ENCODE data around the gene PTPRCAP.

DNA sequence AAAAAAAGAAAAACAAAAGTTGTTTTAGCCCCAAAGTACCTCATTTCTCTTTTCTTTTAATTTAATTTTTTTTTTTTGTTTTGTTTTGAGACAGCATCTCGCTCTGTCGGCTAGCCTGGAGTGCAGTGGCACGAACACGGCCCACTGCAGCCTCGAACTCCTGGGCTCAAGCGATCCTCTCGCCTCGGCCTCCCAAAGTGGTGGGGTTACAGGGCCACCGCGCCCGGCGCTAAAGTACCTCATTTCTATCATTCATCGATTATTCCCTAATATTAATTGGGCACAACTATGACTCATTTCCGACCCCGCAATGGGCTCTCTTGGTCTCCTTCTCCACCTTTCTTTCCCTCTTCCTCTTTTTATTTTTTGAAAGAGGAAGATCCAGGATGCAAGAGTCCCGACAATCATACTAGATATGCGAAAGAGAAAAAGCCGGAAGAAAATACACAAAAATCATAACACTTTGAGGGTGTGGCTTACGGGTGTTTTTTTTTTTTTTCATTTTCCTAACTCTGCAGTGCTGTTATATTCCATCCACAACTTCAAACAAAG, 44.9 kb upstream of the PTPRCAP start:
- TF ChIP-seq, protein P1, sequence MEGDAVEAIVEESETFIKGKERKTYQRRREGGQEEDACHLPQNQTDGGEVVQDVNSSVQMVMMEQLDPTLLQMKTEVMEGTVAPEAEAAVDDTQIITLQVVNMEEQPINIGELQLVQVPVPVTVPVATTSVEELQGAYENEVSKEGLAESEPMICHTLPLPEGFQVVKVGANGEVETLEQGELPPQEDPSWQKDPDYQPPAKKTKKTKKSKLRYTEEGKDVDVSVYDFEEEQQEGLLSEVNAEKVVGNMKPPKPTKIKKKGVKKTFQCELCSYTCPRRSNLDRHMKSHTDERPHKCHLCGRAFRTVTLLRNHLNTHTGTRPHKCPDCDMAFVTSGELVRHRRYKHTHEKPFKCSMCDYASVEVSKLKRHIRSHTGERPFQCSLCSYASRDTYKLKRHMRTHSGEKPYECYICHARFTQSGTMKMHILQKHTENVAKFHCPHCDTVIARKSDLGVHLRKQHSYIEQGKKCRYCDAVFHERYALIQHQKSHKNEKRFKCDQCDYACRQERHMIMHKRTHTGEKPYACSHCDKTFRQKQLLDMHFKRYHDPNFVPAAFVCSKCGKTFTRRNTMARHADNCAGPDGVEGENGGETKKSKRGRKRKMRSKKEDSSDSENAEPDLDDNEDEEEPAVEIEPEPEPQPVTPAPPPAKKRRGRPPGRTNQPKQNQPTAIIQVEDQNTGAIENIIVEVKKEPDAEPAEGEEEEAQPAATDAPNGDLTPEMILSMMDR (IDR thresholded peaks at IDR 0.05; ENCODE audit: poor library complexity, severe bottlenecking) = no peak
- TF ChIP-seq POLR2AphosphoS5 (IDR thresholded peaks at IDR 0.05) = no peak
- TF ChIP-seq, protein P2, sequence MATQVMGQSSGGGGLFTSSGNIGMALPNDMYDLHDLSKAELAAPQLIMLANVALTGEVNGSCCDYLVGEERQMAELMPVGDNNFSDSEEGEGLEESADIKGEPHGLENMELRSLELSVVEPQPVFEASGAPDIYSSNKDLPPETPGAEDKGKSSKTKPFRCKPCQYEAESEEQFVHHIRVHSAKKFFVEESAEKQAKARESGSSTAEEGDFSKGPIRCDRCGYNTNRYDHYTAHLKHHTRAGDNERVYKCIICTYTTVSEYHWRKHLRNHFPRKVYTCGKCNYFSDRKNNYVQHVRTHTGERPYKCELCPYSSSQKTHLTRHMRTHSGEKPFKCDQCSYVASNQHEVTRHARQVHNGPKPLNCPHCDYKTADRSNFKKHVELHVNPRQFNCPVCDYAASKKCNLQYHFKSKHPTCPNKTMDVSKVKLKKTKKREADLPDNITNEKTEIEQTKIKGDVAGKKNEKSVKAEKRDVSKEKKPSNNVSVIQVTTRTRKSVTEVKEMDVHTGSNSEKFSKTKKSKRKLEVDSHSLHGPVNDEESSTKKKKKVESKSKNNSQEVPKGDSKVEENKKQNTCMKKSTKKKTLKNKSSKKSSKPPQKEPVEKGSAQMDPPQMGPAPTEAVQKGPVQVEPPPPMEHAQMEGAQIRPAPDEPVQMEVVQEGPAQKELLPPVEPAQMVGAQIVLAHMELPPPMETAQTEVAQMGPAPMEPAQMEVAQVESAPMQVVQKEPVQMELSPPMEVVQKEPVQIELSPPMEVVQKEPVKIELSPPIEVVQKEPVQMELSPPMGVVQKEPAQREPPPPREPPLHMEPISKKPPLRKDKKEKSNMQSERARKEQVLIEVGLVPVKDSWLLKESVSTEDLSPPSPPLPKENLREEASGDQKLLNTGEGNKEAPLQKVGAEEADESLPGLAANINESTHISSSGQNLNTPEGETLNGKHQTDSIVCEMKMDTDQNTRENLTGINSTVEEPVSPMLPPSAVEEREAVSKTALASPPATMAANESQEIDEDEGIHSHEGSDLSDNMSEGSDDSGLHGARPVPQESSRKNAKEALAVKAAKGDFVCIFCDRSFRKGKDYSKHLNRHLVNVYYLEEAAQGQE (IDR thresholded peaks at IDR 0.05; ENCODE audit: borderline replicate concordance) = no peak
- TF ChIP-seq MXI1 (conservative IDR thresholded peaks at IDR 0.05; ENCODE audit: poor library complexity, severe bottlenecking) = no peak
- TF ChIP-seq EP300 (conservative IDR thresholded peaks at IDR 0.05; ENCODE audit: poor library complexity, severe bottlenecking) = no peak
- no peak for TF ChIP-seq EZH2 (IDR thresholded peaks at IDR 0.05; ENCODE audit: borderline replicate concordance, insufficient read depth, low read length, poor library complexity, severe bottlenecking)
- no peak for TF ChIP-seq TAF1 (IDR thresholded peaks at IDR 0.05; ENCODE audit: low read depth)
- TF ChIP-seq RAD21 (conservative IDR thresholded peaks at IDR 0.05) = no peak

Measured in neural cell (in vitro differentiated cells).